GM15510 (cell line): ENCODE results near the gene TMEM255B.

Experiments used
- POLR2A ChIP-seq: IDR thresholded peaks from 3 replicates; pipeline ENCODE4 v1.6.1; 2011; ENCODE audit warnings: borderline replicate concordance; ENCODE audit not compliant: insufficient read length; ENCODE audit errors: extremely low read depth

TMEM255B gene

DNA sequence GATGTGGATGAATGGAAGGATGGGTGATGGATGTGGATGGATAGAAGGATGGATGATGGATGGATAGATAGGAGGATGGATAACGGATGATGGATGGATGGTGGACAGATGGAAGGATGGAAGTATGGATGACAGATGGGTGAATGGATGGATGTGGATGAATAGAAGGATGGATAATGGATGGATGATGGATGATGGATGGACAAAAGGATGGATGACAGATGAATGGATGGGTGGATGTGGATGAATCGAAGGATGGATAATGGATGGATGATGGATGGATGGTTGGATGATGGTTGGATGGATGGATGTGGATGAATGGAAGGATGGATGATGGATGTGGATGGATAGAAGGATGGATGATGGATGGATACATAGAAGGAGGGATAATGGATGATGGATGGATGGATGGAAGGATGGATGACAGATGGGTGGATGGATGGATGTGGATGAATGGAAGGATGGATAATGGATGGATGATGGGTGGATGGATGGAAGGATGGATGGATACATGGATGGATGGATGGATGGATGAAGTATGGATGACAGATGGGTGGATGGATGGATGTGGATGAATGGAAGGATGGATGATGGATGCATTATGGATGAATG lies 39.3 kb downstream of the TMEM255B start:
- no peak for TF ChIP-seq POLR2A

DNA sequence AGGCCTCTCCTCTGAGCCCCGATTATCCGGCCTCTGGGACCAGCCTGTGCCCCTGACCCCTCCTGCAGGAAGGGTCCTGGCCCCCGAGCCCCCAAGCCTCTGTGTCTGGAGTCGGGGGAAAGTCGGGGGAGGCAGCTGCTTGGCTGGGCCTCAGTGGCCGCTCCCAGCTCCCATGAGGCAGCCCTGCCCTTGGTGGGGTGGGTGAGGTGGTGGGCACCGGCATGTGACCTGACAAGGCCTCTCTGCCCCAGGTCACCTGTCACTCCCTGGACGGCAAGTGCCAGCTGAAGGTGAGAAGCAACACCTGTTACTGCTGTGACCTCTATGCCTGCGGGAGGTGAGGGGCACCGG lies 41.5 kb downstream of the TMEM255B start:
- no peak for TF ChIP-seq POLR2A

DNA sequence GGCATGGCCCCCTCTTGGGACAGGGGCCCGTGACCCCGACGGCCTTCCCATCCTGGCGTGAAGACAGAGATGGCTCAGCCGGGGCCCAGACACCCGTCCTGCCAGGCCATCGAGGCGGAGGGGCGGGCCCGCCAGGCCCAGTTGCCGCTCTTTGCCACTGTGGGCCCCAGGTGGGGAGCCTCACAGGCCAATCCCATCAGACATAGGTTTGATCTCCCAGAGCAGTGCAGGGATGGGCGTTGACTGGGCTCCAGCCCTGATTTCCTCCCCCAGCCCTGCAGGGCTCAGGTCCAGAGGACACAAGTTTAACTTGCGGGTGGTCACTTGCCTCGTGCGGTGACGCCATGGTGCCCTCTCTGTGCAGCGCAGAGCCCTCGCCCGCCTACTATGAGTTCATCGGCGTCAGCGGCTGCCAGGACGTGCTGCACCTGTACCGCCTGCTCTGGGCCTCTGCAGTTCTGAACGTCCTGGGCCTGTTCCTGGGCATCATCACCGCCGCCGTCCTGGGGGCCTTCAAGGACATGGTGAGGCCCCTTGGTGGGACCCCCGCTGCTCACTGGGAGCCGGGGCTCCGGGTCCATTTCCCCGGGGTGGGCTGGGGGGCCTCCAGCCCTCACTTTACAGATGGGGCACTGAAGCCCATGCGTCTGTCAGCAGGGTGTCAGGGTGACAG lies 42.4 kb downstream of the TMEM255B start:
- no peak for TF ChIP-seq POLR2A

DNA sequence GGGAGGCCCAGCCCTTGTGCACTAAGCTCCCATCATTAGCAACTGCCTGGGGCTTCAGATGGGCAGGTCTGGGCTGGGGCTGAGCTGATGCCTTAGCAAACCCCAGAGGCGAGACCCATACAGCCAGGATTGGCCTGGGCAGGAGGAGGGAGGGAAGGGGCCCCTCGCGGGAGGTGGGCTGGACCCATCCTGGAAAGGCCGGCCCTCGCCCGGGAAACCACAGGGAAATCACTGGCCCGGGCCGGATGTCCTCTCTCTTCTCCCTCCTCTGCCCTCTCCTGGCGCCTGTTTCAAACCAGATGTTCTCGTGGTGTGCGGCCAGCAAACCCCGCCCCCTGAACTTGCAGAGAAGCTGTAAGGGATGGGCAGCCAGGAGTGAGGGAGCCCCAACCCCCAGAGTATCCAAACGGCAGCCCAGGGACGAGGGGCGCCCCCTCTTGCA lies 43.1 kb downstream of the TMEM255B start:
- no peak for TF ChIP-seq POLR2A

DNA sequence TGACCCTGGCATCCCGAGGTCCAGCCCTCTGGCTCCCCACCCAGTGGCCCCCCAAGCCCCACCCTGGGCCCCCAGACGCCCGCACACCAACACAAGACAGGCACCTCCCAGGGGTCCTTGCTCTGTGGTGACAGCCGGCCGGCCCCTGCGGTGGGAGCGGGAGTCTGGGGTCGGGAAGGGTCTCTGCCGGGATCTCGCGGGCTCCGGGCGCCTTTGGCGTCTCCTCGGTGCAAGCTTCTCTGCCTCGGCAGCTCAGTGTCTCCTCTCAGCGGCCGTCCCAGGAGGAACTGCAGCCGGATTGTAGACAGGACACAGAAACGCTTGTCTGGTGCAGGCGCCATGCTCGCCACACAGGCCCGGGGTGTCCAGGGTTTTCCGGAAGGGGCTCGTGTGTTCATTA lies 43.7 kb downstream of the TMEM255B start:
- TF ChIP-seq POLR2A: no peak

DNA sequence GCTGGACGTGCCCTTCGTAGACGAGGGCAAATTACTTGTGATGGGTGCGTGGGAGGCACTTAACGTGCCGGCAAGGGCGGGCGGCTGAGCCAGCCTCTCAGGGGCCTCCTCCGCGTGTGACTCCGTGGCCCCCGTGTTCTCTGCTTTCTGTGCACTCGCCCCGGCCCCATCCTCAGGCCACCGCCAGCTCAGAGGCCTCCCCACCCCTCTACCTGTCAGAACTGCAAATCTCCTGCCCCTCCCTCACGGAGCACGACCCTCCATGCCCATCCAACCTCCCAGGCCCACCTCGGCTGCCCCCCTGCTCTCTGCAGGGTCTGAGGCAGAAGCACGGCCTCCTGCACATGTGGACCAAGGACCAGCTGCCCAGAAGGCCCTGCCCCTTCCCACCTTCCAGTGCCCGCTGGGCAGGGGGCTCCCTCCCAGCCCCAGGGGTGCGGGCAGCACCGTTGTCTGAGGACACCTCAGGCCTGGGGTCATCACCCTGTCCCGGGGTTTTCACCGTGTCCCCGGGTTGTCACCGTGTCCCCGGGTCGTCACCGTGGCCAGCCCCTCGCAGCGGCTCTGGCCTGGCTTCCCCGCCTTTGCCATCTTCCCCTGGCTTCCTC lies 44.5 kb downstream of the TMEM255B start:
- TF ChIP-seq POLR2A: no peak

DNA sequence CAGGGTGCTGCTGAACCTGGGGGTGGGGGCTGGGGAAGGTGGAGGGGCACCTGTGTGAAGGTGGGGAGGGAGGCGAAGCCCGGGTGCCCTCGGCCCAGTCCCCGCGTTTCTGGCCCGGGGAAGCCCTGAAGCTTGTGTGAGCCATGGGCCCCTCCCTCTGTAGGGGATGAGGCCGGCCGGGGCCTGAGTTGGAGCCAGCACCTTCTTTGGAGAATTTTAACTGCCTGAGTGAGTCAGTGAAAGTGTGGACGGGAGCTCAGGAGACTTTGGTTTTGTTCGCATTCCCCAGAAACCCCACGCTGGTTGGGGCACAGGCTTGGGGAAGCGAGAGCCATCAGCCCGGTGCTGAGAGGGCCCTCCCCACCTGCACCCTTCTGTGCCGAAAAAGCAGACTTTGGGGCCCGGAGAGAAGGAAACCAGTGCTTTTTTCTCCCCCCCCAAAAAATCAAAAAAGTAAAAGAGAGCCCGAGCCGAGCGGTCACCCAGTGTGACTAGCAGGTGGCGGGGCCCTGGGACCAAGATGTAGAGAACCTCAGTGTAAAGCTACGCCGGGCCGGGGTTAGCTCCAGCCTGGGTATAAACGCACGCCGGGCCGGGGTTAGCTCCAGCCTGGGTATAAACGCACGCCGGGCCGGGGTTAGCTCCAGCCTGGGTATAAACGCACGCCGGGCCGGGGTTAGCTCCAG lies 45.1 kb downstream of the TMEM255B start:
- no peak for TF ChIP-seq POLR2A

DNA sequence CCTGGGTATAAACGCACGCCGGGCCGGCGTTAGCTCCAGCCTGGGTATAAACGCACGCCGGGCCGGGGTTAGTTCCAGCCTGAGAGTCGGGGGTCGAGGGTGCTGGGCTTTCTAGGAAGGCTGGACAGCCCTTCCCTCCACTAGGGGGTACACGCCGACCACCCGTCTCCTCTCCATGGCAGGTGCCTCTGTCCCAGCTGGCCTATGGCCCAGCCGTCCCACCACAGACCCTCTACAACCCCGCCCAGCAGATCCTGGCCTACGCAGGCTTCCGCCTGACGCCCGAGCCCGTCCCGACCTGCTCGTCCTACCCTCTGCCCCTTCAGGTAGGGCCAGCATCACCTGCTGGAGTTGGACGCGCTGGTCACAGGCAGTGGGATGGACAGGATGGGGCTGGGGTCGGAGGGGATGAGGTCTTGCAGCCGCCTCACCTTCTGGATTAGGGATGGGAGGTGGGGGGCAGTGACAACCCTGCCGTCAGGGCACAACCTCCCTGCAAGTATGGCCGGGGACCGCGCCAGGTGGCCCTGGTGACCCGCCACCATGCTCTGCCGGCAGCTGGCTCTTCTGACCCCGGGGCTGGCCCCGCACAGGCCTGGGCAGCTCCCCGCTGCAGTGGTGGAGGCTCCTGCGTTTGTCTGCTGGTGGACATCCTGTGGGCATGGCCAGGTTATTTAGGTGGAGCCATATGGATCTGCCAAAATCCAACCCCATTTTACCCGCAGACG lies 45.8 kb downstream of the TMEM255B start:
- TF ChIP-seq POLR2A: no peak

DNA sequence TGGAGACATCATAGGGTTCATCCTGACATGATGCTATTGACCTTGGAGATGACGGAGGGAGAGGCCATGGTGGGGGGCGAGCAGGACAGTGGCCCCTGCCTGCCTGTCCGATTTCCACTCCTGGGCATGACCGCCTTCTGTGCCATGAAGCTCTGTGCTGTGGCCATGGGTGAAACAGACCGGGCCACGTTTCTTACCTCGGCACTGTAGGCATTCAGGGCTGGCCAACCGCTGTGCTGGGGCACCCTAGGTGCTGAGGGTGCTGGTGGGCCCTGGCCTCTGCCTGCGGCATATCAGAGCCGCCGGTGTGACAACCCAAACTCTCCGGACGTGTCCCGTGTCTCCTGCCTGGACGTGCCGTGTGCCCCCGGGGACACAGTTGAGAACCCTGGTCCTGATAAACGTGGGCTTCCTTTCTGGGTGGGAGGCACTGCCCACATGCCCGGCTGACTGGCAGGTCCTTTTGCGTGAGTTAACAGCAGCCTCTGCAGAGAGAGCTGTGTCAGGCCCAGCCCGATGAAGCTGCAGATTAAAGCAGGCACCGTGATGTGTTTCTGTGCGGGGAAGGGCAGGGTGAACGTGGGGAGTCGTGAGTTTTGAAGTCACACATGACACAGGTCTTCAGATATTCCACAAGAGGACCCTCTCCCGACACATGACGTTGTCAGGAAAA lies 46.5 kb downstream of the TMEM255B start:
- no peak for TF ChIP-seq POLR2A

DNA sequence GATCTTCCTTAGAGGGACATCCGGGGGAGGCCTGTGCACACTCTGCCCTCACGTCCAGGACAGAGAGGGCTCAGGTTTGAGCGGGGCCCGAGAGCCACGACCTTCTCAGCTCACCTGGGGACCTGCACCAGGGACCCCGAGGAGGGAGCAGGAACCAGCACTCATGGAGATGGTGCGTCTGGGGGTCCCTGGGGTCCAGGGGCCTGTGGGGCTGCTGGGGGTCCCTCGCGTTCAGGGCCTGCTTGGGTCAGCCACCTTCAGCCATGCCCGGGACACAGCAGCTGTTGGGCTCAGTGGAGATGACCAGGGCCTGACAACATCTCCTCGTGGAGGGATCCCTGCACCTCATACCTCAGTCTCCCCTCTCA lies 47.1 kb downstream of the TMEM255B start:
- TF ChIP-seq POLR2A: no peak

DNA sequence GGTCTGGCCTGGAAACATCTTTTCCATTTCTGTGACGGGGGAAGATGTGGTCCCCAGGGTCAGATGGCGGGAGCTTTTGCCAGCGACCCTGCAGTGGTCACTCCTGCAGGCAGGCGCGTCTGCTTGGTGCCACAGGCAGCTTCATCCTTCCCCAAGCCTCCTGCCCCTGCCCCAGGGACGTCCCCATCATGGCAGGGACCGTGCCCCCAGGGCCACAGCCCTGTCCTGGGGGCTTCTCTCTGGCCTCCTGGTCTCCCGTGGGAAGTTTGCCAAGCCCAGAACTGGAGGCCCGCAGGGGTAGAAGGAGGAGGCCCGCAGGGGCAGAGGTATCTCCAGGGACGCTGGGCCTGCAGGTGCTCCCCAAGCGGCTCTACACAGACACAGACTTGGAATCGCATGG lies 47.5 kb downstream of the TMEM255B start:
- no peak for TF ChIP-seq POLR2A

DNA sequence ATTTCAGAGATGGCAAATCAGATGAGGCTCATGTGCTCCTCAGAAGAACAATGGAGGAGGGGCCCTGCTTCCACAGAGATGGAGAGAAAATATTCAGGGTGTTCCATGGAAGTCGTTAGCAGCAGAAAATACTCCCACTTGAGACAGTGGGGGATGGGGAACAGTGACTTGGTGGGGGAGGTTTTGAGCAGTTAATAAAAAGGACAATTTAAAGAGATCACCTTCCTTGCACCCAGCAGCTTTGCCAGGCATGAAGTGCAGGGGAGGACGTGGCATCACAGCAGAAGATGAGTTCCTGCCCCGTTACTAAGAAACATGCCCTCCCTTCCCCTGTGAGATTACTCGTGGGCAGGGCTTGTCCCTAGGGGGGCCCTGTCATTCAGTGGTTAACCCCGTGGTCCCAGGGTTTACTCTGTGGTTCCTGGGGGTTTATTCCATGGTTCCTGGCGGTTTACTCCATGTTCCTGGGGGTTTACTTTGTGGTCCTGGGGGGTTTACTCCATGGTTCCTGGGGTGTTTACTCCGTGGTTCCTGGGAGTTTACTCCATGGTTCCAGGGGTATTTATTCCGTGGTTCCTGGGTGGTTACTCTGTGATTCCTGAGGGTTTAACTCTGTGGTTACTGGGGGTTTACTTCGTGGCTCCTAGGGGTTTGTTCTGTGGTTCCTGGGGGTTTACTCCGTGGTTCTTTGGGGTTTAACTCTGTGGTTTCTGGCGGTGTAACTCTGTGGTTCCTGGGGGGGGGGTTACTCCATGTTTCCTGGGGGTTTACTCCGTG lies 49.2 kb downstream of the TMEM255B start:
- TF ChIP-seq POLR2A: no peak

DNA sequence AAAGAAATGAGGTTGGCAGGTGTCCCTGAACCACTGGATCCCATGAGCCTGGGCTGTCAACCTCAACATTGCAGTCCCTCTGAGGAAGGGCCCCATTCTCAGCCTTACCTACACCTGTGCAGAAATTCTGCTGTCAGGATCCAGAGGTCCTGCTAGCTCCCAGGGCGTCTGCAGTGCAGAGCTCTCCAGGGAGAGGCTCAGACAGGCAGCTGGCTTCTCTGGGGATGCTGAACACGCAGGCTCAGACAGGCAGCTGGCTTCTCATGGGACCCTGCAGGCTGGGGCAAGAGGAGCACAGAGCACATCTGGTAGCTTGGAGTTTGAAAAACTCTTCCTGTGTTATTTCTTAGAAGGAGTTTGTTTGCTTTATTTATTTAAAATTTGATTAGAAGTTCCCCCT lies 50.9 kb downstream of the TMEM255B start:
- no peak for TF ChIP-seq POLR2A

DNA sequence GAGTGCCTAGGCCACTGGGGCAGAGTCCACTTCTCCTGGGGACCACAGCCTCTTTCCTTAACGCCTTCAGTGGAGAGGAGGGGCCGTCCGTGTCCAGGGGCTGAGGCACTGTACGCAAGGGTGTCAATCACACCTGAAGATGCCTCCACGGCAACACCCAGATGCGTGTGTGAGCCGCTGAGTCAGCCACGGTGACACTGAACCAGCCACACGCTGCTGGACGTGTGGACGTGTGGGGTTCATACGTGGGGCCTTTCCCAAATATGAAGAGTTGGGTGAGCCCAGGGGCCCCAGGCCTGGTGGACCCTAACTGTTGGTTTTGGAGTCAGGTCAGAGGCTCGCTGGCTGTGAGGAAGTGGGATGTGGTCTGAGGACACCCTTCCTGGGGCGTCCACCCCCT lies 51.6 kb downstream of the TMEM255B start:
- TF ChIP-seq POLR2A: no peak
